NB4 (cell line): Measurements from ENCODE around the gene SIK2.
"Not testable (repeated sequence)": the region's sequence is repeated elsewhere in the genome, so short reads cannot be mapped to it uniquely, and the experiment has no call there.

Source experiments
- DNase-seq: peaks from one replicate; pipeline ENCODE4 v3.0.0; 2010; ENCODE audit warnings: low read depth
- H3K4me3 ChIP-seq: one replicate; pipeline ENCODE4 v1.5.1; 2011; ENCODE audit warnings: mild to moderate bottlenecking, low read depth, low read length, moderate library complexity
- CTCF ChIP-seq: IDR thresholded peaks from one replicate; pipeline ENCODE4 v1.5.1; 2012; ENCODE audit warnings: low read depth, low read length
- MYC ChIP-seq: IDR thresholded peaks from 2 replicates; pipeline ENCODE4 v1.6.1; 2011; ENCODE audit warnings: low read depth, low read length
- POLR2A ChIP-seq: IDR thresholded peaks from 2 replicates; pipeline ENCODE4 v1.6.1; 2011; ENCODE audit warnings: mild to moderate bottlenecking; ENCODE audit not compliant: insufficient read length; ENCODE audit errors: extremely low read depth
- TF ChIP-seq, protein P1 (sequence below): IDR thresholded peaks from 2 replicates; pipeline ENCODE4 v1.6.1; 2011; ENCODE audit warnings: low read depth, low read length

Gene SIK2

GRCh38 chr11:111655924-111656323, 53.7 kb downstream of the SIK2 start:
- H3K4me3 ChIP-seq, result no peak overlapping the region
- DNase-seq, result no peak
- TF ChIP-seq, protein P1, sequence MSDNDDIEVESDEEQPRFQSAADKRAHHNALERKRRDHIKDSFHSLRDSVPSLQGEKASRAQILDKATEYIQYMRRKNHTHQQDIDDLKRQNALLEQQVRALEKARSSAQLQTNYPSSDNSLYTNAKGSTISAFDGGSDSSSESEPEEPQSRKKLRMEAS, result no peak
- TF ChIP-seq CTCF (no peak), MYC (no peak), POLR2A (no peak)

DNA sequence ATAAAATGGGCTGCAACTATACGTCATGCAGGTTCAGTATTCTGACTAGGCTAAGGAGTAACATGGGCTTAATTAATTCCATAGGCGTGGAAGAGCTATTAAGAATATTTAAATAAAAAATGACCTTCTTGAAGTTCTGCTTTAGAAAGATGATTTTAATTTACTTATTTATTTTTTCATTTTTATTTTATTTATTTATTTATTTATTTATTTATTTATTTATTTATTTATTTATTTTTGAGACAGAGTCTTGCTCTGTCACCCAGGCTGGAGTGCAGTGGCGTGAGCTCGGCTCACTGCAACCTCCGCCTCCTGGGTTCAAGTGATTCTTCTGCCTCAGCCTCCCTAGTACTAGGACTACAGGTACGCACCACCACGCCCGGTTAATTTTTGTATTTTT, 55.7 kb downstream of the SIK2 start:
- H3K4me3 ChIP-seq, DNase-seq: not testable (repeated sequence)

DNA sequence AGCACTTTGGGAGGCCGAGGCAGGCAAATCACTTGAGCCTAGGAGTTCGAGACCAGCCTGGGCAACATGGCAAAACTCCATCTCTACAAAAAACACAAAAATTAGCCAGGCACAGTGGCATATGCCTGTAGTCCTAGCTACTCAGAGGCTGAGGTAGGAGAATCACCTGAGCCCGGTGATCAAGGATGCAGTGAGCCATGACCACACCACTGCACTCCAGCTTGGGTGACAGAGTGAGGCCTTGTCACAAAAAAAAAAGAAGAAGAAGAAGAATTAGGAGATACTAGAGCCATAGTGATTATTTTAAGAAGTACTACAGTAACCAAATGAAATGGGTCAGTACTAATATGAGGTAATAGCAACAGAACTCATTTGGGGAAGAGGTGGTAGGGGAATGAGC, 56.2 kb downstream of the SIK2 start:
- DNase-seq, H3K4me3 ChIP-seq: not testable (repeated sequence)

DNA sequence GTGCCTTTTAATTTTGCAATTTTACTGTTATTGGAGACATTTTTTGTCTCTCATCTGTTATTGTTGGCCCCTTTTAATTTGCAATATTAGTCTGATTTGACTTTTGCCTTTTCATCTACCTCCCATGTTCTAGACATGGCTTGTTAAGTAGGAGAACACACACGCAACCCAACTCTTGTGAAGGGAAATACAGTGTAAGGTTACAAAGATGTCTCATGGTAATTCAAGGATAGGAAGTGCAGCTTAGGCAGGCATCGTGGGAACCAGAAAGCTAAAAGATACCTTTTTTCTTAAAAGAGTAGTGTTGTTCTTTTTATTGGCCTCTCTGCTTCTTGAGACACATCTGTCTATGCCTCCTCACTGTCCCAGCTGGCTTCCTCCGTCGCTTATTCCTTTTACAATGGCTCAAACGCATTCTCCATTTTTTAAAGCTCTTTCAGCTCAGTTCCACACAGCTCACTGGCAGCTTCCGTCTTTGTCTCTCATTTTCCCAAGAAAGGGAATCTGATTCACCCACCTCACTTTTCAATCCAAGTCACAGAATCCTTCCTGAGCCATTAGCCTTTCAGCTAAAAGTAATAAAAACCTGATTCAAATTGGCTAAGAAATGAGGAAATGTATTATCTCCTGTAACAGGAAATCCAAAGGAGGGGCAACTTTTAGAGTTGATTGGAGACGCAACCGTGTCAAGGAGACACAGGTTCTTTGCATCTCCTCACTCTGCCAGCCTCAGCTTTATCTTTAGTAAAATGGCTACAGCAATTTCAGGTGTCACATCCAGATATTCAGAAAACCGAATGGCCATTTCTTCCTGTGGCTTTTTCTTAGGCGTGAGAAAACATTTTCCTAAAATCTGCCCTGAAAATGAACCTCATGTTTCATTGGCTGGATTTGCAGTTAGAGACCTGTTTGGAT, 57.2 kb downstream of the SIK2 start:
- DNase-seq, result no peak
- H3K4me3 ChIP-seq, result no peak overlapping the region
- no peak for TF ChIP-seq MYC
- TF ChIP-seq CTCF, result no peak
- TF ChIP-seq, protein P1, result no peak
- no peak for TF ChIP-seq POLR2A

GRCh38 chr11:111660822-111661221, 58.6 kb downstream of the SIK2 start:
- TF ChIP-seq, protein P1, result no peak
- TF ChIP-seq CTCF, result no peak
- TF ChIP-seq MYC, result no peak
- TF ChIP-seq POLR2A, result no peak
- H3K4me3 ChIP-seq, result no peak overlapping the region
- DNase-seq, result no peak

DNA sequence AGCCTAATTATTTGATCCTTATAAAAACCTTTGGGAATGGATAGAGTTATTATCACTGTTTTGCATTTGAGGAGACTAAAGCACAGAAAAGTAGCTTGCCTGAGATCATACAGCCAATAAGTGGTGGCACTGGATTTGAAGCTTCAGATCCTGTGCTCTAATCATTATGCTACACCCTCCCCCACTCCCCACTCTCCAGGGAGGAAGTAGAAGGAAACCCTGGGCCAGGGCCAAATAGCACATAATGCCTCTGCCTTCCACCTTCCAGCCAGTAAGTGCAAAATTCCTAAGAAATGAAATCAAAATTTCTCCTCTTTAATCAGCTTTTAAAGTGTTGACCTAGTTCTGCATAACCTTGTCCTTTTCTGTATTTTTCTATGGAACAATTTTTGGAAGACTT, 61.6 kb downstream of the SIK2 start:
- H3K4me3 ChIP-seq, result no peak overlapping the region
- peak; percentile 8 for DNase-seq
- TF ChIP-seq CTCF, result no peak
- TF ChIP-seq POLR2A, result no peak
- no peak for TF ChIP-seq MYC
- TF ChIP-seq, protein P1, result no peak

DNA sequence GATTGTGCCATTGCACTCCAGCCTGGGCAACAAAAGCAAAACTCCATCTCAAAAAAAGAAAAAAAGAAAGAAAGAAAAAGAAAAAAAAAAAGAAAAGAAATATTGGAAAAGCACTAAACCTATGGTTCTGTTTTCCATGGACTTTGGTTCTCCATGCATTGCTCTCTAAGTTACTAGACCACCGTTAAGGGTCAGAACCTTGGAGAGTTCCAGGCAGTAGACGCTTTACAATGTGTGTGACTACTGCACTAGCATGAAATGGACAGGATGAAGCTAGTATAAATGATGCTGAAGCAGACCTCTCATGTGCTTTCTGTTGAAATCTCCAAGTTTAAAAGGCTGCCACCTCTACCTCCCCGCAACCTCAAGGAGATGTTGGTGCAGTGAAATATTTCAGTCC, 63.5 kb downstream of the SIK2 start:
- H3K4me3 ChIP-seq, result no peak overlapping the region
- TF ChIP-seq MYC (no peak), POLR2A (no peak), CTCF (no peak)
- TF ChIP-seq, protein P1, result 0 out of 2 replicates have a peak, but pooled peaks have one; percentile 39
- peak; percentile 52 for DNase-seq
